B cell (primary cell): ENCODE measurements around the gene TSC2. TPM values are rescaled to one million over a fixed set of nuclear protein-coding genes. Genes with fewer than 3 reads are reported as not detected.

Source experiments
- ATAC-seq: fragments of 200-7000 bp; cut with Tn5 transposase; one replicate; pipeline ENCODE4 v1.10.0; 2021; ENCODE audit warnings: low read depth, mild to moderate bottlenecking, moderate number of reproducible peaks, moderate library complexity
- CTCF ChIA-PET: fragments of 350-600 bp; sonication (Branson Sonifier 250); formaldehyde crosslinking; loops from one replicate; lab custom pipeline; 2021; ENCODE audit warnings: antibody characterized with exemption, inconsistent platforms; lab: Charles Lee
- POLR2A ChIA-PET: fragments of 350-600 bp; sonication (Branson Sonifier 250); formaldehyde crosslinking; loops from one replicate; lab custom pipeline; 2021; ENCODE audit warnings: antibody characterized with exemption; lab: Charles Lee
- DNase-seq: peaks from one replicate; pipeline ENCODE4 v3.0.0; 2013
- H2AFZ ChIP-seq: 2 replicates; pipeline ENCODE4 v1.6.1; 2012; ENCODE audit warnings: mild to moderate bottlenecking, low read depth, low read length; ENCODE audit not compliant: insufficient read depth, poor library complexity, severe bottlenecking
- H3K27ac ChIP-seq, 2 donors: 1 replicate in 1 of 2; 2 replicates in 1 of 2; pipeline ENCODE4 v1.5.1; 2012 to 2013; ENCODE audit warnings: low read length in 2 of 2, mild to moderate bottlenecking in 2 of 2, moderate library complexity in 1 of 2
- H3K27me3 ChIP-seq, 4 experiments: fragments of 200-600 bp in 1 of 4; sonication (generic) in 1 of 4; replicated peaks in 1 of 4; 1 replicate in 2 of 4; 2 replicates in 2 of 4; pipeline versions ENCODE4 v1.6.1 to v1.7.0; 2013 to 2016; ENCODE audit warnings: low read length in 3 of 4, mild to moderate bottlenecking in 2 of 4, mixed read lengths in 1 of 4, moderate library complexity in 1 of 4; ENCODE audit not compliant: insufficient read depth in 4 of 4, control insufficient read depth in 3 of 4; ENCODE audit errors: control extremely low read depth in 1 of 4
- H3K36me3 ChIP-seq, 2 experiments: replicated peaks in 1 of 2; 1 replicate in 1 of 2; 2 replicates in 1 of 2; pipeline versions ENCODE4 v1.6.1 to v1.7.1; 2013; ENCODE audit warnings: low read length in 1 of 2; ENCODE audit not compliant: insufficient read depth in 2 of 2, control insufficient read depth in 1 of 2; ENCODE audit errors: control extremely low read depth in 1 of 2, extremely low read depth in 1 of 2
- H3K4me1 ChIP-seq, 2 donors: fragments of 200-600 bp in 1 of 2; sonication (generic) in 1 of 2; 1 replicate in 1 of 2; 2 replicates in 1 of 2; pipeline versions ENCODE4 v1.5.1 to v1.6.1; 2013 to 2017; ENCODE audit warnings: low read length in 2 of 2; ENCODE audit not compliant: control insufficient read depth in 2 of 2, insufficient read depth in 2 of 2
- H3K4me2 ChIP-seq: replicated peaks from 2 replicates; pipeline ENCODE3; 2012; ENCODE audit warnings: mild to moderate bottlenecking, low read depth, low read length; ENCODE audit not compliant: poor library complexity, severe bottlenecking
- H3K4me3 ChIP-seq, 5 experiments: fragments of 200-600 bp in 1 of 5; sonication (generic) in 1 of 5; 1 replicate in 3 of 5; 2 replicates in 2 of 5; pipeline versions ENCODE4 v1.5.1 to v1.7.0; 2011 to 2016; ENCODE audit warnings: low read length in 4 of 5, mild to moderate bottlenecking in 4 of 5, low read depth in 2 of 5, control low read depth in 1 of 5, moderate library complexity in 1 of 5; ENCODE audit not compliant: insufficient read depth in 1 of 5; ENCODE audit errors: control extremely low read depth in 1 of 5, extremely low read depth in 1 of 5
- H3K79me2 ChIP-seq: fragments of 200-600 bp; sonication (generic); one replicate; pipeline ENCODE4 v1.6.0; 2016; ENCODE audit warnings: low read length; ENCODE audit not compliant: control insufficient read depth, insufficient read depth
- H3K9ac ChIP-seq: fragments of 200-600 bp; sonication (generic); 2 replicates; pipeline ENCODE4 v1.6.1; 2017; ENCODE audit warnings: mild to moderate bottlenecking, low read length, moderate library complexity
- H3K9me3 ChIP-seq, 3 donors: one replicate each; pipeline versions ENCODE4 v1.6.1 to v1.7.1; 2013; ENCODE audit warnings: low read length in 2 of 3; ENCODE audit not compliant: control insufficient read depth in 2 of 3, insufficient read depth in 1 of 3; ENCODE audit errors: control extremely low read depth in 1 of 3
- H4K20me1 ChIP-seq: 2 replicates; pipeline ENCODE4 v1.6.0; 2012; ENCODE audit warnings: mild to moderate bottlenecking, low read length; ENCODE audit not compliant: insufficient read depth, control insufficient read depth, poor library complexity, severe bottlenecking
- H3K27ac Mint-ChIP-seq: one replicate; pipeline ENCODE4 v1.8.0; 2021; ENCODE audit warnings: mixed read lengths
- H3K27me3 Mint-ChIP-seq: one replicate; pipeline ENCODE4 v1.8.0; 2021; ENCODE audit warnings: mixed read lengths
- H3K4me1 Mint-ChIP-seq: one replicate; pipeline ENCODE4 v1.8.0; 2021; ENCODE audit warnings: mixed read lengths
- H3K4me3 Mint-ChIP-seq: one replicate; pipeline ENCODE4 v1.8.0; 2021; ENCODE audit warnings: mixed read lengths
- H3K9me3 Mint-ChIP-seq: one replicate; pipeline ENCODE4 v1.8.0; 2022; ENCODE audit warnings: mixed read lengths; ENCODE audit not compliant: insufficient read depth
- EZH2 ChIP-seq: IDR thresholded peaks from 2 replicates; pipeline ENCODE4 v1.6.1; 2012; ENCODE audit warnings: borderline replicate concordance, low read depth, mild to moderate bottlenecking, moderate library complexity, low read length; ENCODE audit not compliant: insufficient read depth, poor library complexity, severe bottlenecking
- whole genome bisulfite sequencing: methylation state at CpG from one replicate; pipeline ENCODE4 v1.1.5; 2013; ENCODE audit warnings: missing lambda C conversion rate; ENCODE audit not compliant: insufficient coverage; 5-methylcytosine and 5-hydroxymethylcytosine counted together
- intact Hi-C: fragments of 100-400 bp; cut with micrococcal nuclease; formaldehyde crosslinking; loops from one replicate; pipeline ENCODE4 v1.10.0; 2022
- polyA plus RNA-seq: library from polyadenylated mRNA; depleted of rRNA; stranded (reverse); fragments of >200 nt; gene quantifications from 2 replicates; pipeline ENCODE4 v1.2.3, GENCODE V29; 2012
- total RNA-seq, 2 donors: library from RNA; stranded (reverse); fragments of 120-200 nt in 1 of 2; gene quantifications; 1 replicate in 1 of 2; 2 replicates in 1 of 2; pipeline versions ENCODE4 v1.2.3 to v1.2.4, GENCODE V29; 2013 to 2022
- TF ChIP-seq, protein P1 (sequence below): fragments of 200-600 bp; IDR thresholded peaks from one replicate; pipeline ENCODE4 v1.8.0; 2022; ENCODE audit warnings: antibody characterized with exemption, mild to moderate bottlenecking

TSC2 gene
- total and polyA plus RNA-seq, 2 donors (not counting 1 experiment from before 2014, with no cell fraction given) = 128 to 194 TPM

DNA sequence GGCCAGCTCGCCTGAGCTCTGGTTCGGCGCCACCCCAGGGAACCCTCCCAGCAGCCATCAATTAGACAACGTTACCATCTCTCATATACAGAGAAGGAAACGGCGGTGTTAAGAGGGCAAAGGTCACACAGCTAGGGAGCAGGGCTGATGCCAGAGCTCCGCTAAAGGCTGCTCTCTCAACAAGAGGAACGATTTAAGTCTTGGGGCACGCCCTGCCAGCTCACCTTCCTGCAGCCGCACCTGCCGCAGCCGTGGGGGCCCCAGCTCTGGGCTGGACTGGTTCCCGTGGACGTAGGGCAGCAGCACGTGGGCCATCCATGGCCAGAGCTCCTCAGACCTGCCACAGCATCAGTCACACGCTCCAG lies 44.5 kb downstream of the TSC2 start:
- WGBS = 93% methylated on average over 16 of the region's 16 CpGs
- CTCF ChIA-PET = no interaction called here

GRCh38 chr16:2092866-2093265 lies 45.1 kb downstream of the TSC2 start:
- H3K27ac Mint-ChIP-seq = no peak overlapping the region
- no peaks in the 10 kb centered on the region for H3K27me3 Mint-ChIP-seq
- POLR2A ChIA-PET = no interaction called here
- no peak for ATAC-seq
- Histone ChIP-seq H3K4me1 (no peaks in the 10 kb centered on the region), H3K4me2 (no peak overlapping the region), H4K20me1 (no peaks in the 10 kb centered on the region), H3K27me3 (no peaks in the 10 kb centered on the region), H3K79me2 (no peaks in the 10 kb centered on the region), H3K9ac (no peak overlapping the region), H2AFZ (no peak overlapping the region), H3K4me3 (no peak overlapping the region), H3K27ac (no peak overlapping the region), H3K9me3 (no peaks in the 10 kb centered on the region), H3K36me3 (peaks cover 0 to 32% of the 10 kb centered on the region in 2 experiments)
- 97% methylated on average over 13 of the region's 13 CpGs for WGBS
- no peak for TF ChIP-seq EZH2
- TF ChIP-seq, protein P1, sequence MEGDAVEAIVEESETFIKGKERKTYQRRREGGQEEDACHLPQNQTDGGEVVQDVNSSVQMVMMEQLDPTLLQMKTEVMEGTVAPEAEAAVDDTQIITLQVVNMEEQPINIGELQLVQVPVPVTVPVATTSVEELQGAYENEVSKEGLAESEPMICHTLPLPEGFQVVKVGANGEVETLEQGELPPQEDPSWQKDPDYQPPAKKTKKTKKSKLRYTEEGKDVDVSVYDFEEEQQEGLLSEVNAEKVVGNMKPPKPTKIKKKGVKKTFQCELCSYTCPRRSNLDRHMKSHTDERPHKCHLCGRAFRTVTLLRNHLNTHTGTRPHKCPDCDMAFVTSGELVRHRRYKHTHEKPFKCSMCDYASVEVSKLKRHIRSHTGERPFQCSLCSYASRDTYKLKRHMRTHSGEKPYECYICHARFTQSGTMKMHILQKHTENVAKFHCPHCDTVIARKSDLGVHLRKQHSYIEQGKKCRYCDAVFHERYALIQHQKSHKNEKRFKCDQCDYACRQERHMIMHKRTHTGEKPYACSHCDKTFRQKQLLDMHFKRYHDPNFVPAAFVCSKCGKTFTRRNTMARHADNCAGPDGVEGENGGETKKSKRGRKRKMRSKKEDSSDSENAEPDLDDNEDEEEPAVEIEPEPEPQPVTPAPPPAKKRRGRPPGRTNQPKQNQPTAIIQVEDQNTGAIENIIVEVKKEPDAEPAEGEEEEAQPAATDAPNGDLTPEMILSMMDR = no peak
- intact Hi-C loops = no loop called here
- no peak for DNase-seq
- no peaks in the 10 kb centered on the region for H3K9me3 Mint-ChIP-seq
- CTCF ChIA-PET = no interaction called here
- H3K4me1 Mint-ChIP-seq = no peaks in the 10 kb centered on the region
- H3K4me3 Mint-ChIP-seq = no peak overlapping the region

More for the DNA sequence above, 44.5 kb downstream of the TSC2 start:
- no peak overlapping the region for H3K27ac Mint-ChIP-seq
- TF ChIP-seq EZH2 = no peak
- TF ChIP-seq, protein P1 = no peak
- H3K9me3 Mint-ChIP-seq = no peaks in the 10 kb centered on the region
- H3K79me2 ChIP-seq = no peaks in the 10 kb centered on the region
- H4K20me1 ChIP-seq = no peaks in the 10 kb centered on the region
- no peaks in the 10 kb centered on the region for H3K9me3 ChIP-seq
- no peaks in the 10 kb centered on the region for H3K27me3 Mint-ChIP-seq
- no peak overlapping the region for H3K4me2 ChIP-seq
- no peak overlapping the region for H2AFZ ChIP-seq
- no peak overlapping the region for H3K9ac ChIP-seq
- POLR2A ChIA-PET = no interaction called here
- no peak overlapping the region for H3K4me3 ChIP-seq
- H3K36me3 ChIP-seq = peaks cover 0 to 35% of the 10 kb centered on the region in 2 experiments
- ATAC-seq (no peak), DNase-seq (no peak)
- H3K27ac ChIP-seq = no peak overlapping the region
- H3K4me1 Mint-ChIP-seq = no peaks in the 10 kb centered on the region
- intact Hi-C loops = no loop called here
- peaks cover 0 to 4% of the 10 kb centered on the region in 2 donors for H3K4me1 ChIP-seq
- no peaks in the 10 kb centered on the region for H3K27me3 ChIP-seq
- no peak overlapping the region for H3K4me3 Mint-ChIP-seq
